GM19468 (cell line): ENCODE measurements around the gene CCBE1.

Experiments
- ATAC-seq: cut with Tn5 transposase; IDR thresholded peaks from one replicate; pipeline ENCODE4 v1.9.1; 2021; ENCODE audit warnings: mild to moderate bottlenecking, moderate library complexity, moderate number of reproducible peaks; ENCODE audit not compliant: unreplicated experiment; ENCODE audit errors: extremely low read depth

Gene CCBE1

GRCh38 chr18:59468821-59469220 lies 228.4 kb downstream of the CCBE1 start:
- no peak for ATAC-seq

GRCh38 chr18:59467497-59467896 lies 229.7 kb downstream of the CCBE1 start:
- ATAC-seq, result no peak

GRCh38 chr18:59466980-59467379 lies 230.2 kb downstream of the CCBE1 start:
- ATAC-seq, result no peak

GRCh38 chr18:59464486-59464885 lies 232.7 kb downstream of the CCBE1 start:
- ATAC-seq, result no peak

- ATAC-seq, result no peak
These were observed 236.1 kb downstream of the CCBE1 start for GRCh38 chr18:59461171-59461570.

GRCh38 chr18:59460072-59460420 lies 237.2 kb downstream of the CCBE1 start:
- no peak for ATAC-seq

GRCh38 chr18:59459369-59460071 lies 237.7 kb downstream of the CCBE1 start:
- ATAC-seq, result no peak

- ATAC-seq, result no peak
These were observed 238.6 kb downstream of the CCBE1 start for GRCh38 chr18:59458575-59458974.

- no peak for ATAC-seq
These were observed 240.6 kb downstream of the CCBE1 start for GRCh38 chr18:59456657-59457056.

- ATAC-seq, result no peak
These were observed 241.4 kb downstream of the CCBE1 start for GRCh38 chr18:59455728-59456276.

- no peak for ATAC-seq
These were observed 242.1 kb downstream of the CCBE1 start for GRCh38 chr18:59454909-59455727.

GRCh38 chr18:59453468-59453961 lies 243.7 kb downstream of the CCBE1 start:
- no peak for ATAC-seq

GRCh38 chr18:59451963-59452362 lies 245.3 kb downstream of the CCBE1 start:
- no peak for ATAC-seq

GRCh38 chr18:59451073-59451472 lies 246.2 kb downstream of the CCBE1 start:
- ATAC-seq, result no peak

- ATAC-seq, result no peak
These were observed 248.7 kb downstream of the CCBE1 start for GRCh38 chr18:59448546-59448945.

GRCh38 chr18:59446012-59446411 lies 251.2 kb downstream of the CCBE1 start:
- no peak for ATAC-seq

- ATAC-seq, result no peak
These were observed 259.2 kb downstream of the CCBE1 start for GRCh38 chr18:59437851-59438569.

GRCh38 chr18:59432803-59433597 lies 264.2 kb downstream of the CCBE1 start:
- ATAC-seq, result no peak

- ATAC-seq, result no peak
These were observed 266.1 kb downstream of the CCBE1 start for GRCh38 chr18:59431131-59431530.

- ATAC-seq, result no peak
These were observed 267.6 kb downstream of the CCBE1 start for GRCh38 chr18:59429608-59430007.
